ENCODE measurements around the gene KLHDC9. TPM values are rescaled to one million over a fixed set of nuclear protein-coding genes. Genes with fewer than 3 reads are reported as not detected.

The KLHDC9 gene
- total and polyA plus RNA-seq, 2 donors (not counting 1 experiment from before 2014, with no cell fraction given), result 1.6 to 2.7 TPM

DNA sequence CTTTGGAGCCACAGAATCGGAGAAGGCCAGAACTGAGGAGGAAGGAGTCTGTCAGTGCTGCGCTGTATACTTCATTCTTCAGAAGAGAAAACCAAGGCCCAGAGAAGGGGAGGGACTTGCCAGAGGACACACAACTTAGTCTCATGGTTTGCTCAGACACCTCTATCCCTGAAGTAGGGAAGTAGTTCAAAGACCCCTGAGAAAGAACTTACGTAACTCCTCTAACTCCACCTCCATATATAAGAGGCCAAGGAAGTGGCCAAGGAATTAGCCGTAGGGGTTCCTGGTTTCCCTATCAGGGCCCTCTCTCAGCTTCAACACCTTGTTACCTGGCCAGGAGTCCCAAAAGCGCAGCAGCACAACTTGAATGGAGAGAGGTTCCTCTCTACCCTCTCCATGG lies 8.2 kb upstream of the KLHDC9 start:
- intact Hi-C loops (cut with micrococcal nuclease), result loop anchor here (10.0 kb wide), 1 partner anchor 295 kb away; no protein-coding TSS in a partner anchor
- no peaks in the 10 kb centered on the region for H4K20me1 ChIP-seq (ENCODE audit: control insufficient read depth, insufficient read depth, low read length, poor library complexity, severe bottlenecking)
- no peak overlapping the region for H3K27ac Mint-ChIP-seq
- no peak overlapping the region for H3K4me2 ChIP-seq (replicated peaks; ENCODE audit: low read depth, low read length, poor library complexity, severe bottlenecking)
- POLR2A ChIA-PET, result no interaction called here
- H3K36me3 ChIP-seq (replicated peaks in 1 of 2; ENCODE audit: control extremely low read depth in 1 of 2, control insufficient read depth in 1 of 2, extremely low read depth in 1 of 2, insufficient read depth in 2 of 2, low read length in 1 of 2), result no peaks in the 10 kb centered on the region
- H3K4me3 ChIP-seq (ENCODE audit: control extremely low read depth in 1 of 5, extremely low read depth in 1 of 5, insufficient read depth in 1 of 5, low read depth in 2 of 5, low read length in 4 of 5), result no peak overlapping the region
- DNase-seq (no peak), ATAC-seq (ENCODE audit: low read depth) (no peak)
- H3K9me3 Mint-ChIP-seq (ENCODE audit: insufficient read depth), result no peaks in the 10 kb centered on the region
- H3K27me3 Mint-ChIP-seq, result peaks cover 3% of the 10 kb centered on the region
- no peaks in the 10 kb centered on the region for H3K27me3 ChIP-seq (replicated peaks in 1 of 4; ENCODE audit: control extremely low read depth in 1 of 4, control insufficient read depth in 3 of 4, insufficient read depth in 4 of 4, low read length in 3 of 4)
- WGBS (ENCODE audit: insufficient coverage), result 100% methylated on average over 3 of the region's 5 CpGs
- no peaks in the 10 kb centered on the region for H3K9me3 ChIP-seq (ENCODE audit: control extremely low read depth in 1 of 3, control insufficient read depth in 2 of 3, insufficient read depth in 1 of 3, low read length in 2 of 3)
- no peak overlapping the region for H3K4me3 Mint-ChIP-seq
- CTCF ChIA-PET, result no interaction called here
- no peak overlapping the region for H3K27ac ChIP-seq (ENCODE audit: low read length in 2 of 2)
- no peaks in the 10 kb centered on the region for H3K4me1 Mint-ChIP-seq
- H3K4me1 ChIP-seq (ENCODE audit: control insufficient read depth in 2 of 2, insufficient read depth in 2 of 2, low read length in 2 of 2), result no peaks in the 10 kb centered on the region
- no peaks in the 10 kb centered on the region for H3K79me2 ChIP-seq (ENCODE audit: control insufficient read depth, insufficient read depth, low read length)
- TF ChIP-seq, protein P1, sequence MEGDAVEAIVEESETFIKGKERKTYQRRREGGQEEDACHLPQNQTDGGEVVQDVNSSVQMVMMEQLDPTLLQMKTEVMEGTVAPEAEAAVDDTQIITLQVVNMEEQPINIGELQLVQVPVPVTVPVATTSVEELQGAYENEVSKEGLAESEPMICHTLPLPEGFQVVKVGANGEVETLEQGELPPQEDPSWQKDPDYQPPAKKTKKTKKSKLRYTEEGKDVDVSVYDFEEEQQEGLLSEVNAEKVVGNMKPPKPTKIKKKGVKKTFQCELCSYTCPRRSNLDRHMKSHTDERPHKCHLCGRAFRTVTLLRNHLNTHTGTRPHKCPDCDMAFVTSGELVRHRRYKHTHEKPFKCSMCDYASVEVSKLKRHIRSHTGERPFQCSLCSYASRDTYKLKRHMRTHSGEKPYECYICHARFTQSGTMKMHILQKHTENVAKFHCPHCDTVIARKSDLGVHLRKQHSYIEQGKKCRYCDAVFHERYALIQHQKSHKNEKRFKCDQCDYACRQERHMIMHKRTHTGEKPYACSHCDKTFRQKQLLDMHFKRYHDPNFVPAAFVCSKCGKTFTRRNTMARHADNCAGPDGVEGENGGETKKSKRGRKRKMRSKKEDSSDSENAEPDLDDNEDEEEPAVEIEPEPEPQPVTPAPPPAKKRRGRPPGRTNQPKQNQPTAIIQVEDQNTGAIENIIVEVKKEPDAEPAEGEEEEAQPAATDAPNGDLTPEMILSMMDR (IDR thresholded peaks at IDR 0.05), result no peak
- no peak for TF ChIP-seq EZH2 (IDR thresholded peaks at IDR 0.05; ENCODE audit: borderline replicate concordance, insufficient read depth, low read depth, low read length, poor library complexity, severe bottlenecking)
- no peak overlapping the region for H2AFZ ChIP-seq (ENCODE audit: insufficient read depth, low read depth, low read length, poor library complexity, severe bottlenecking)
- H3K9ac ChIP-seq (ENCODE audit: low read length), result no peak overlapping the region

DNA sequence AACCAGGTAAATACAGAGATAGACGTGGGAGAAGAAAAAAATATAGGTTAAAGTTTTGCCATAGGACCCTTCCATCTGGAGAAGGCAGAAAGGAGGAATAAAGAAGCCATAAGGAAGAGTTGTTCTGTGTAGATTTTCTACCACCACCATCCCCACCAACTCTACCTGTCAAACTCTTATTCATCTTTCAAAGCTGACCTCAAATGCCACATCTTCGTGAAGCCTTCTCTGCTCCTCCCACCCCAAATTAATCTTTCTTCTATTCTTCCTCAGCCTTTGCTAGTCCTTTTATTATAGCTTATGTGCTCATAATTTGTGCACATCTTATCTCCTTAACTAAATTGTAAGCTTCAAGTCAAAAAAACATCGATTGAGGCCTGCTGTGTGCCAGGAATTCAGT lies 7.5 kb upstream of the KLHDC9 start:
- 89% methylated on average over 2 of the region's 3 CpGs for WGBS (ENCODE audit: insufficient coverage)
- H4K20me1 ChIP-seq (ENCODE audit: control insufficient read depth, insufficient read depth, low read length, poor library complexity, severe bottlenecking), result no peaks in the 10 kb centered on the region
- no peaks in the 10 kb centered on the region for H3K27me3 ChIP-seq (replicated peaks in 1 of 4; ENCODE audit: control extremely low read depth in 1 of 4, control insufficient read depth in 3 of 4, insufficient read depth in 4 of 4, low read length in 3 of 4)
- Mint-ChIP-seq H3K4me1 (peaks cover under 1% of the 10 kb centered on the region), H3K27me3 (peaks cover 3% of the 10 kb centered on the region), H3K9me3 (ENCODE audit: insufficient read depth) (no peaks in the 10 kb centered on the region), H3K27ac (no peak overlapping the region), H3K4me3 (no peak overlapping the region)
- ChIA-PET CTCF (no interaction called here), POLR2A (no interaction called here)
- no peak overlapping the region for H3K27ac ChIP-seq (ENCODE audit: low read length in 2 of 2)
- H3K36me3 ChIP-seq (replicated peaks in 1 of 2; ENCODE audit: control extremely low read depth in 1 of 2, control insufficient read depth in 1 of 2, extremely low read depth in 1 of 2, insufficient read depth in 2 of 2, low read length in 1 of 2), result no peaks in the 10 kb centered on the region
- H3K4me2 ChIP-seq (replicated peaks; ENCODE audit: low read depth, low read length, poor library complexity, severe bottlenecking), result no peak overlapping the region
- no peak overlapping the region for H3K4me3 ChIP-seq (ENCODE audit: control extremely low read depth in 1 of 5, extremely low read depth in 1 of 5, insufficient read depth in 1 of 5, low read depth in 2 of 5, low read length in 4 of 5)
- ATAC-seq (ENCODE audit: low read depth) (no peak), DNase-seq (no peak)
- H3K9me3 ChIP-seq (ENCODE audit: control extremely low read depth in 1 of 3, control insufficient read depth in 2 of 3, insufficient read depth in 1 of 3, low read length in 2 of 3), result no peaks in the 10 kb centered on the region
- H3K9ac ChIP-seq (ENCODE audit: low read length), result no peak overlapping the region
- intact Hi-C loops (cut with micrococcal nuclease), result loop anchor here (10.0 kb wide), 1 partner anchor 294 kb away; no protein-coding TSS in a partner anchor
- no peaks in the 10 kb centered on the region for H3K79me2 ChIP-seq (ENCODE audit: control insufficient read depth, insufficient read depth, low read length)
- no peak overlapping the region for H2AFZ ChIP-seq (ENCODE audit: insufficient read depth, low read depth, low read length, poor library complexity, severe bottlenecking)
- no peak for TF ChIP-seq EZH2 (IDR thresholded peaks at IDR 0.05; ENCODE audit: borderline replicate concordance, insufficient read depth, low read depth, low read length, poor library complexity, severe bottlenecking)
- TF ChIP-seq, protein P1 (IDR thresholded peaks at IDR 0.05), result no peak
- H3K4me1 ChIP-seq (ENCODE audit: control insufficient read depth in 2 of 2, insufficient read depth in 2 of 2, low read length in 2 of 2), result no peaks in the 10 kb centered on the region
